Keratinocyte (primary cell): ENCODE data around the gene NLRP1.

ENCODE experiments used
- CTCF ChIP-seq, 3 experiments: IDR thresholded peaks in 1 of 3; conservative IDR thresholded peaks in 1 of 3; optimal IDR thresholded peaks in 1 of 3; 2 replicates in 2 of 3; 3 replicates in 1 of 3; pipeline versions ENCODE3 to v1.5.1; 2011; ENCODE audit warnings: low read length in 3 of 3, mild to moderate bottlenecking in 3 of 3, moderate library complexity in 2 of 3, control low read depth in 1 of 3, inconsistent platforms in 1 of 3; ENCODE audit not compliant: insufficient read depth in 2 of 3; ENCODE audit errors: extremely low read depth in 1 of 3
- EZH2 ChIP-seq: IDR thresholded peaks from one replicate; pipeline ENCODE4 v1.6.1; 2012; ENCODE audit warnings: inconsistent platforms, mild to moderate bottlenecking, low read length, moderate library complexity

GRCh38 chr17:5555254-5555653, 29.1 kb downstream of the NLRP1 start:
- TF ChIP-seq CTCF (optimal IDR thresholded peaks at IDR 0.05 in 1 of 3, IDR thresholded peaks at IDR 0.05 in 1 of 3, conservative IDR thresholded peaks at IDR 0.05 in 1 of 3; ENCODE audit: extremely low read depth in 1 of 3, insufficient read depth in 2 of 3, low read length in 3 of 3) (no peak), EZH2 (no peak)
